Ovary (tissue), 9 donors: Measurements from ENCODE around the gene SH3RF3. TPM values are rescaled to one million over a fixed set of nuclear protein-coding genes. Genes with fewer than 3 reads are reported as not detected.
"Not testable (repeated sequence)": the region's sequence is repeated elsewhere in the genome, so short reads cannot be mapped to it uniquely, and the experiment has no call there.

Experiments used
- DNase-seq, 5 donors: peaks; one replicate each; pipeline ENCODE4 v3.0.0-alpha.2; 2019 to 2020
- H3K27ac ChIP-seq, 2 donors: fragments of 200-600 bp; one replicate each; pipeline versions ENCODE4 v1.5.1 to v1.8.0; 2019 to 2022
- H3K27me3 ChIP-seq: fragments of 200-600 bp; one replicate; pipeline ENCODE4 v1.8.0; 2022
- H3K36me3 ChIP-seq: fragments of 200-600 bp; sonication (generic); one replicate; pipeline ENCODE4 v1.5.1; 2019
- H3K4me1 ChIP-seq: one replicate; pipeline ENCODE4 v1.8.1; 2013; ENCODE audit warnings: mild to moderate bottlenecking, moderate library complexity; ENCODE audit not compliant: insufficient read depth
- H3K4me3 ChIP-seq: fragments of 200-600 bp; sonication (generic); one replicate; pipeline ENCODE4 v1.5.1; 2017
- H3K9me3 ChIP-seq, 2 donors: fragments of 200-600 bp in 1 of 2; sonication (generic) in 1 of 2; one replicate each; pipeline versions ENCODE4 v1.5.1 to v1.8.1; 2013 to 2019; ENCODE audit warnings: mild to moderate bottlenecking in 1 of 2, moderate library complexity in 1 of 2
- EP300 ChIP-seq: sonication (generic); formaldehyde crosslinking; IDR thresholded peaks from one replicate; pipeline ENCODE4 v1.6.1; 2017; ENCODE audit warnings: antibody characterized with exemption
- POLR2A ChIP-seq: fragments of 450-650 bp; IDR thresholded peaks from one replicate; pipeline ENCODE4 v1.6.1; 2017; ENCODE audit warnings: antibody characterized with exemption, mild to moderate bottlenecking, moderate library complexity
- WGBS, 3 donors: extraction: QIAGEN DNeasy Blood & Tissue Kit in 1 of 3; methylation state at CpG; one replicate each; pipeline versions ENCODE4 v1.1.5 to v1.1.7; 2013 to 2017; 5-methylcytosine and 5-hydroxymethylcytosine counted together
- intact Hi-C, 4 donors: fragments of 100-400 bp; cut with DNase I; formaldehyde crosslinking; loops; one replicate each; pipeline versions ENCODE4 v1.11.0 to v1.15.1; 2022 to 2023
- polyA plus RNA-seq, 2 donors: library from polyadenylated mRNA; stranded (reverse); fragments of 200-250 nt in 1 of 2; fragments of 350-450 nt in 1 of 2; fragmentation: Illumina TruSeq in 1 of 2; extraction: RNeasy Lipid Tissue Mini Kit (QIAGEN cat#74804) in 1 of 2; gene quantifications; one replicate each; pipeline ENCODE4 v1.2.3, GENCODE V29; 2013 to 2014
- total RNA-seq, 7 donors: library from RNA; depleted of rRNA in 2 of 7; stranded (reverse); fragments of >200 nt in 2 of 7; fragmentation: NEBNext Ultra II Directional in 3 of 7; extraction: Animal tissue kit (Norgen Biotek cat#: 25700) in 3 of 7; gene quantifications; one replicate each; pipeline versions ENCODE4 v1.1.0 to v1.2.4, GENCODE V29; 2016 to 2023
- TF ChIP-seq, protein P1 (sequence below), 3 donors: fragments of 450-650 bp in 2 of 3; fragments of 200-600 bp in 1 of 3; IDR thresholded peaks; one replicate each; pipeline versions ENCODE4 v1.5.1 to v1.8.0; 2016 to 2022; ENCODE audit warnings: antibody characterized with exemption in 3 of 3, mild to moderate bottlenecking in 1 of 3
- donor health status: DM: no; HTN: no; CAD: no; lungs with moderate emphysema.
- donor health status: DM: no; HTN: no; CAD: no.
- donor health status: Bipolar disorder and iron deficiency.
- donor health status: DM: yes; HTN: yes; CAD: no.
- donor health status: DM: no; HTN: no; CAD: no.
- donor health status: DM: yes; HTN: yes; CAD: no.

Gene SH3RF3
- total and polyA plus RNA-seq, 9 donors: 2.7 to 10.1 (median 4.5) TPM

DNA sequence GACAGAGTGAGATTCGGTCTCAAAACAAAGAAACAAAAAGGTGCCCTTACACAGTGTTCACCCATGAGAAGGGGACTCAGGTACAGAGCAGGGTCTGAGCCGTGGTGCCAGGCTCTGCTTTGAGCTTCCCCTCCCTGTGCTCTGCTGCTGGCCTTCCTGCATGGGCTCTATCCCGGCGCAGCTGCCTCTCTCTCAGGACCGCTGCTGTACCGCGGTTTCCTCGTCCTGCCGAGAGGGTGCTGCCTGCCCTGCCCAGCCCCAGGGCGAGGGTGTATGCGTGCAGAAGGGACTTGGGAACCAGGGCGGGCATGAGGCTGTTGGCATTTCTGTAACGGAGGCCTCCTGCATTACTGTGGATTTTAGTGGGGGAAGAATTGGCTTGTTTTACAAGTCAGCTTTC, 30.1 kb downstream of the SH3RF3 start:
- intact Hi-C loops: no loop called here
- Histone ChIP-seq H3K36me3 (no peaks in the 10 kb centered on the region), H3K27me3 (no peaks in the 10 kb centered on the region), H3K4me1 (peaks cover 2% of the 10 kb centered on the region), H3K4me3 (no peak overlapping the region), H3K27ac (no peak overlapping the region), H3K9me3 (no peaks in the 10 kb centered on the region)
- no peak for DNase-seq
- 93 to 97% (median 97%) methylated on average over 12 to 13 of the region's 13 CpGs for WGBS, 3 donors
- TF ChIP-seq, protein P1, sequence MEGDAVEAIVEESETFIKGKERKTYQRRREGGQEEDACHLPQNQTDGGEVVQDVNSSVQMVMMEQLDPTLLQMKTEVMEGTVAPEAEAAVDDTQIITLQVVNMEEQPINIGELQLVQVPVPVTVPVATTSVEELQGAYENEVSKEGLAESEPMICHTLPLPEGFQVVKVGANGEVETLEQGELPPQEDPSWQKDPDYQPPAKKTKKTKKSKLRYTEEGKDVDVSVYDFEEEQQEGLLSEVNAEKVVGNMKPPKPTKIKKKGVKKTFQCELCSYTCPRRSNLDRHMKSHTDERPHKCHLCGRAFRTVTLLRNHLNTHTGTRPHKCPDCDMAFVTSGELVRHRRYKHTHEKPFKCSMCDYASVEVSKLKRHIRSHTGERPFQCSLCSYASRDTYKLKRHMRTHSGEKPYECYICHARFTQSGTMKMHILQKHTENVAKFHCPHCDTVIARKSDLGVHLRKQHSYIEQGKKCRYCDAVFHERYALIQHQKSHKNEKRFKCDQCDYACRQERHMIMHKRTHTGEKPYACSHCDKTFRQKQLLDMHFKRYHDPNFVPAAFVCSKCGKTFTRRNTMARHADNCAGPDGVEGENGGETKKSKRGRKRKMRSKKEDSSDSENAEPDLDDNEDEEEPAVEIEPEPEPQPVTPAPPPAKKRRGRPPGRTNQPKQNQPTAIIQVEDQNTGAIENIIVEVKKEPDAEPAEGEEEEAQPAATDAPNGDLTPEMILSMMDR (IDR thresholded peaks at IDR 0.05): no peak
- TF ChIP-seq POLR2A: no peak
- TF ChIP-seq EP300: no peak

DNA sequence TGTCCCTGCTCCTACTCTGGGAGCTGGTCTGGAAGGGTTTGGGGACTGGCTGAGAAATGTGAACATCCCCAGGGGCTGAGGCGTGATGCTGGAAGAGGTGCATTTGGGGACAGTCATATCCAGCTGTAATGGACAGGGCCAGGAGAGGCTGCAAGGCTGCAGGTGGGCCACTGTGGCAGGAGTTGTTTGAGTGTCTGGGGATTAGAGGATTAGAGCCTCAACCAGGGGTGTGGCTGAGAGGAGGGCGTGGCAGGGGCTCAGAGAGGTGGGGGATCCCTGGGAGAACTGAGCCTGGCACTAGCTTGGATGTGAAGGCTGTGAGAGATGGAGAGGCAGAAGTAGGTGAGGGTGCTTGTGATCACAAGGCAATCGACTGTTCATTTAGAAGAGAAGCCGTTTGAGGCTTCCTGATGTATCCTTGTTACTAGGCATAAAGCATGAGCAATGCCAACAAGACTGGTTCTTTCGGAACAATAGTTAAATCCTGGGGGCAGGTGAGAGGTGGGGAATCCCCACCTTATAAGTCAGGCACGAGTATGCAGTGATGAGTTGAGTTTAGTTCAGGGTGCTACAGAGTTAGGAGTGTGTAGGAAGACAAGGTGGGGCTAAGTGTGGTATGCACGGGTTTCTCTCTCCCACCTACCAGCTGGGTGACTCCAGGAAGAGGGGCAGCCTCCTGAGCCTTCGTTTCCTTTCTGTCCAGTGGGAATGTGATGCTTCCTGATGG, 31.9 kb downstream of the SH3RF3 start:
- H3K4me1 ChIP-seq: peaks cover 8% of the 10 kb centered on the region
- intact Hi-C loops: no loop called here
- H3K27ac ChIP-seq: no peak overlapping the region
- no peaks in the 10 kb centered on the region for H3K36me3 ChIP-seq
- TF ChIP-seq, protein P1 (IDR thresholded peaks at IDR 0.05): no peak
- TF ChIP-seq EP300 (no peak), POLR2A (no peak)
- H3K4me3 ChIP-seq: no peak overlapping the region
- WGBS, 3 donors: 83 to 85% (median 83%) methylated on average over 8 of the region's 8 CpGs
- no peaks in the 10 kb centered on the region for H3K9me3 ChIP-seq
- no peaks in the 10 kb centered on the region for H3K27me3 ChIP-seq
- DNase-seq: no peak

DNA sequence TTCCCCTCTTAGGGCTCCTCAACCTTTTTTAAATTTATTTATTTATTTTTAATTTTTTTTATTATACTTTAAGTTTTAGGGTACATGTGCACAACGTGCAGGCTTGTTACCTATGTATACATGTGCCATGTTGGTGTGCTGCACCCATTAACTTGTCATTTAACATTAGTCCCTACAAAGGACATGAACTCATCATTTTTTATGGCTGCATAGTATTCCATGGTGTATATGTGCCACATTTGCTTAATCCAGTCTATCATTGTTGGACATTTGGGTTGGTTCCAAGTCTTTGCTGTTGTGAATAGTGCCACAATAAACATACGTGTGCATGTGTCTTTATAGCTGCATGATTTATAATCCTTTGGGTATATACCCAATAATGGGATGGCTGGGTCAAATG, 33.4 kb downstream of the SH3RF3 start:
- 93 to 95% (median 95%) methylated on average over 2 of the region's 2 CpGs for WGBS, 3 donors
- H3K4me3 ChIP-seq, H3K27me3 ChIP-seq, intact Hi-C loops, H3K36me3 ChIP-seq, H3K4me1 ChIP-seq, H3K9me3 ChIP-seq, H3K27ac ChIP-seq, DNase-seq: not testable (repeated sequence)

DNA sequence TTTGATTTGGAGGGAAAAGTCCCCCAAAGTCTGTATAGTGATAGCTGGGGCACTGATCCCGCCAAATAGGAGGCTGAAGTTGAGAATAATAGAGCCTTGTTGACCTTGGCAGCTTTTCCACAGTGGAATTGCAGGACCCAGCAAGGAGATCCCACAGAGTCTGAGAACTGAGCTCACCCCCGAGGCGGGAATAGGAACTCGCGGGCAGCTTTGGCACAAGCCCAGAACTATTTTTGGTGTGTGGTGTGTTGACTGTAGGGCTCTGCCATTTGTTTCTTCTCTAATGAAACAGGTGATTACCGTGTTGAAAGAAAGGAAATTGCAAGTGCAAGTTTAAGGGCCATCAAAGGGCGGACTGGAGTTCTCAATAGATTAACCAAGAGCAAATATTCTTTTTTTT, 34.0 kb downstream of the SH3RF3 start:
- H3K27ac ChIP-seq: no peak overlapping the region
- no peaks in the 10 kb centered on the region for H3K9me3 ChIP-seq
- H3K4me1 ChIP-seq: peaks cover 7% of the 10 kb centered on the region
- no peak overlapping the region for H3K4me3 ChIP-seq
- no peak for DNase-seq
- TF ChIP-seq EP300 (no peak), POLR2A (no peak)
- TF ChIP-seq, protein P1 (IDR thresholded peaks at IDR 0.05): no peak
- WGBS, 3 donors: 68 to 75% (median 70%) methylated on average over 7 of the region's 7 CpGs
- intact Hi-C loops: no loop called here
- no peaks in the 10 kb centered on the region for H3K36me3 ChIP-seq
- H3K27me3 ChIP-seq: no peaks in the 10 kb centered on the region

DNA sequence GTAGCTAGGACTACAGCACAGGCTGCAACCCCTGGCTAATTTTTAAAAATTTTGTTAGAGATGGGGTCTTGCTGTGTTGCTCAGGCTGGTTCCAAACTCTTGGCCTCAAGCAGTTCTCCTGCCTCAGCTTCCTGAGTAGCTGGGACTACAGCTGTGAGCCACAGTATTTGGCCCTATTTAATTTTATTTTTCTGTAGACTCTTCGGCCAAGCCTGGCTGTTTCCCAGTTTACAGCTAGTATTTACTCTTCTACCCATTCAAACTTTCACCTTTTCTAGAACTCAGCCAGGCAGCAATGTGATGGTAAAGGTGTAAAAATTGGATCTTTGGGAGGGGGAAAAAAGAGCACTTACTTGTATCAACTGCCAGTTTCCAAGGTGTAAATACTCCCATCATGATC, 35.3 kb downstream of the SH3RF3 start:
- peaks cover 7% of the 10 kb centered on the region for H3K4me1 ChIP-seq
- H3K9me3 ChIP-seq: no peaks in the 10 kb centered on the region
- DNase-seq: no peak
- intact Hi-C loops: no loop called here
- TF ChIP-seq EP300: no peak
- TF ChIP-seq, protein P1 (IDR thresholded peaks at IDR 0.05): no peak
- TF ChIP-seq POLR2A: no peak
- no peak overlapping the region for H3K27ac ChIP-seq
- H3K4me3 ChIP-seq: no peak overlapping the region
- WGBS, 3 donors: 20 to 22% (median 22%) methylated on average over 1 of the region's 1 CpG
- no peaks in the 10 kb centered on the region for H3K27me3 ChIP-seq
- H3K36me3 ChIP-seq: no peaks in the 10 kb centered on the region
